KOPT-K1 (cell line): ENCODE data around the gene IGLON5.

Experiments used
- H3K27ac ChIP-seq: fragments of 200-600 bp; sonication (generic); 2 replicates; pipeline ENCODE4 v1.5.1; 2016; ENCODE audit warnings: antibody characterized with exemption, mild to moderate bottlenecking, low read depth, low read length; ENCODE audit not compliant: poor library complexity, severe bottlenecking
- H3K36me3 ChIP-seq: fragments of 200-600 bp; sonication (generic); 2 replicates; pipeline ENCODE4 v1.5.1; 2017; ENCODE audit warnings: antibody characterized with exemption, mild to moderate bottlenecking, low read length, moderate library complexity; ENCODE audit not compliant: insufficient read depth
- H3K9me3 ChIP-seq: fragments of 200-600 bp; sonication (generic); 2 replicates; pipeline ENCODE4 v1.5.1; 2017; ENCODE audit warnings: antibody characterized with exemption, low read length, mild to moderate bottlenecking; ENCODE audit not compliant: insufficient read depth, poor library complexity, severe bottlenecking

Gene IGLON5

DNA sequence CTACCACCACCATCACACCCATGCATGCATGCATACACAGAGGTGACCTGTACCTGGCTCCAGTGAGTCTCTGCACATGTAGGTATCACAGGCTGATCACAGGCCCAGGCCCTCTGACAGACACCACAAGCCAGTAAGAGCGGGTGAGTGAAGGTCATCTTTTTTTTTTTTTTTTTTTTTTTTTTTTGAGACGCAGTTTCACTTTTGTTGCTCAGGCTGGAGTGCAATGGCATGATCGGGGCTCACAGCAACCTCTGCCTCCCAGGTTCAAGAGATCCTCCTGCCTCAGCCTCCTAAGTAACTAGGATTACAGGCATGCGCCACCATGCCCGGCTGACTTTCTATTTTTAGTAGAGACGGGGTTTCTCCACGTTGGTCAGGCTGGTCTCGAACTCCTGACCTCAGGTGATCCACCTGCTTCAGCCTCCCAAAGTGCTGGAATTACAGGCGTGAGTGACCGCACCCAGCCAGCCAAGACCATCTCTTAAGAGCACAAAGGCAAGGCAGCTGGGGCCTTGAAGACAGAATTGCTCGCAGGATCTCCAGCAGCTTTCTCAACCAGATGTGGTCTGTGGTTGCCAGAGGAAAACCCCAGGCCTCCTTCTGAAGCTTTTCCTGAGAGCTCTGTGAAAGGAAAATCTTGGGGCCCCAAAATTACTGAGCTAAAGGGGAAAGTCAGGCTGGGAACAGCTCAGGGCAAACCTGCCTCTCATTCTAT, 64.2 kb downstream of the IGLON5 start:
- peak overlapping the region; percentile 44 for H3K27ac ChIP-seq

DNA sequence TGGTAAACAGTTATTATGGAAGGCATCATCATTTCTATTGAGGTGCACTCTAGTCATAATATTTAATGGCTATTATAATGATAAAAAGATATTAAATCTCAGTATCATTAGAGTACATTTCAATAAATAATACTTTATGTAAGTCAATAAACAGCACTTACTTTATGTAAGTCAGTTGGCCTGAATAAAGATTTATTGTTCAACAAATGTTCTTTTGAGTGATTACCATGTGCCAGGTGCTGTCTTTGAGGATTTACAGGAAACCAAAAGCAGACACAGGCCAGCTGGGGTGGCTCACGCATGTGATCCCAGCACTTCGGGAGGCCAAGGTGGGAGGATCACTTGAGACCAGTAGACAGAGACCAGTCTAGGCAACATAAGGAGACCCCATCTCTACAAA, 66.0 kb downstream of the IGLON5 start:
- peaks cover 7% of the 10 kb centered on the region for H3K9me3 ChIP-seq
- no peak overlapping the region for H3K27ac ChIP-seq
- H3K36me3 ChIP-seq: no peaks in the 10 kb centered on the region

More for the DNA sequence above, 64.2 kb downstream of the IGLON5 start:
- no peaks in the 10 kb centered on the region for H3K9me3 ChIP-seq
- H3K36me3 ChIP-seq: no peaks in the 10 kb centered on the region

DNA sequence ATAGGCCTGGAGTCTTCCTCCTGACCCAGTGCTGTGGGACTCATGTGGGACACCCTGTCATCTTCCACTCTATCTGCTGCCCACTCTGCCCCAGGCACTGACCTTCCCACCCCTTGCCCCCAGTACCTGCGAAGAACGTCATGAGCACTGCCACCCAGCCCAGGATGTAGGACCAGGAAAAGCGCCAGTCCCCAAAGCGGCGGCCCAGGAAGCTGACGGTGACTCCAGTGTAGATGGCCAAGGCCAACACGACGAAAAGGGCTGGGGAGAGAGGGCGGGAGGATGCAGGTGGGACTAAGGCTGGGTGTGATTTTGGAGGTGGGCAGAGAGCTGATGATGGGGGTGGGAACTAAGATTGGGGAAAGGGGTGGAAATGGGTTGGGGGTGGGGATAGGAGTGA, 68.9 kb downstream of the IGLON5 start:
- Histone ChIP-seq H3K27ac (no peak overlapping the region), H3K36me3 (no peaks in the 10 kb centered on the region), H3K9me3 (peaks cover 7% of the 10 kb centered on the region)
